CMK (cell line): ENCODE results near the gene PSEN2.
A peak's percentile ranks its signal among the peaks of the same experiment; 100 is the strongest.
"Not testable (repeated sequence)": the region's sequence is repeated elsewhere in the genome, so short reads cannot be mapped to it uniquely, and the experiment has no call there.

Experiments used
- DNase-seq: peaks from one replicate; pipeline ENCODE4 v3.0.0-alpha.2; 2010; ENCODE audit warnings: low read depth

Gene PSEN2

GRCh38 chr1:226916497-226916896, 46.1 kb downstream of the PSEN2 start:
- no peak for DNase-seq

- no peak for DNase-seq
Measured at GRCh38 chr1:226919587-226919986, 49.2 kb downstream of the PSEN2 start.

- no peak for DNase-seq
Measured at GRCh38 chr1:226919995-226920394, 49.6 kb downstream of the PSEN2 start.

GRCh38 chr1:226920446-226920894, 50.1 kb downstream of the PSEN2 start:
- no peak for DNase-seq

- DNase-seq: no peak
Measured at GRCh38 chr1:226921504-226921903, 51.1 kb downstream of the PSEN2 start.

- DNase-seq: not testable (repeated sequence)
Measured at GRCh38 chr1:226929260-226930111, 59.1 kb downstream of the PSEN2 start.

GRCh38 chr1:226934483-226935237, 64.2 kb downstream of the PSEN2 start:
- DNase-seq: no peak

- peak; percentile 32 for DNase-seq
Measured at GRCh38 chr1:226937940-226938725, 67.7 kb downstream of the PSEN2 start.

- peak; percentile 35 for DNase-seq
Measured at GRCh38 chr1:226938903-226939437, 68.6 kb downstream of the PSEN2 start.

- no peak for DNase-seq
Measured at GRCh38 chr1:226939438-226940028, 69.1 kb downstream of the PSEN2 start.

GRCh38 chr1:226940029-226940805, 69.8 kb downstream of the PSEN2 start, which contains the start of gene COQ8A:
Gene COQ8A, plus strand, starts transcription at chr1:226940294. Its CDS starts 21,092 bp downstream, at chr1:226961386.
- peak; percentile 99 for DNase-seq

GRCh38 chr1:226940806-226941067, 70.3 kb downstream of the PSEN2 start:
- no peak for DNase-seq

GRCh38 chr1:226942392-226942791, 72.0 kb downstream of the PSEN2 start:
- no peak for DNase-seq

- no peak for DNase-seq
Measured at GRCh38 chr1:226943156-226943555, 72.7 kb downstream of the PSEN2 start.

GRCh38 chr1:226943927-226944326, 73.5 kb downstream of the PSEN2 start:
- DNase-seq: no peak

GRCh38 chr1:226945106-226945857, 74.9 kb downstream of the PSEN2 start:
- no peak for DNase-seq
